Measurements from ENCODE around the gene AKR1E2.
A peak's percentile ranks its signal among the peaks of the same experiment; 100 is the strongest.

The AKR1E2 gene

DNA sequence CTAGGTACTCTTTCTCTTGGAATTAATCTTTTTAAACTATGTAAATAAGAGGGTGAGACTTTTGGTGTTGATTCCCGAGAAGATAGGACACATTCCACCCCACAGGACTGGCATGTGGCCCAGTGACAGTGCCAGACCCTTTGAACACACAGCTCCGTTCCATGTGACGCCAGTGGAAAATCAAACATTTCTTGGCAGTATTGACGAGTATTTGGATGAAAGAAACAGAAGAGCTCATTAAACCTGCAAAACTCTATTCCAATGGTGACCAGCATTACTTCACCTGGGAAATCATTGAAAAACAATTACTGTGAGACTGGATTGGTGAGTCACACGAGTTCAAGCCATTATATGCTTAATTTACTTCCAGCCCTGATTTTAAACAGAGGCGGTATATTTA lies 25.8 kb downstream of the AKR1E2 start:
- intact Hi-C loops (cut with DNase I; ENCODE audit: low total_unique reads), result loop anchor here (5.0 kb wide), 2 partner anchors 90 to 245 kb away; no protein-coding TSS in a partner anchor
- Histone ChIP-seq H3K9me3 (no peaks in the 10 kb centered on the region), H3K36me3 (no peaks in the 10 kb centered on the region), H3K4me3 (no peak overlapping the region), H3K27me3 (no peaks in the 10 kb centered on the region), H3K4me1 (peaks cover 0 to 34% (median 18%) of the 10 kb centered on the region in 4 donors), H3K27ac (peak overlapping the region; percentile 24 to 25)
- TF ChIP-seq CTCF (IDR thresholded peaks at IDR 0.05), result no peak
- peak in 1 of 2 donors; percentile 64 for DNase-seq

DNA sequence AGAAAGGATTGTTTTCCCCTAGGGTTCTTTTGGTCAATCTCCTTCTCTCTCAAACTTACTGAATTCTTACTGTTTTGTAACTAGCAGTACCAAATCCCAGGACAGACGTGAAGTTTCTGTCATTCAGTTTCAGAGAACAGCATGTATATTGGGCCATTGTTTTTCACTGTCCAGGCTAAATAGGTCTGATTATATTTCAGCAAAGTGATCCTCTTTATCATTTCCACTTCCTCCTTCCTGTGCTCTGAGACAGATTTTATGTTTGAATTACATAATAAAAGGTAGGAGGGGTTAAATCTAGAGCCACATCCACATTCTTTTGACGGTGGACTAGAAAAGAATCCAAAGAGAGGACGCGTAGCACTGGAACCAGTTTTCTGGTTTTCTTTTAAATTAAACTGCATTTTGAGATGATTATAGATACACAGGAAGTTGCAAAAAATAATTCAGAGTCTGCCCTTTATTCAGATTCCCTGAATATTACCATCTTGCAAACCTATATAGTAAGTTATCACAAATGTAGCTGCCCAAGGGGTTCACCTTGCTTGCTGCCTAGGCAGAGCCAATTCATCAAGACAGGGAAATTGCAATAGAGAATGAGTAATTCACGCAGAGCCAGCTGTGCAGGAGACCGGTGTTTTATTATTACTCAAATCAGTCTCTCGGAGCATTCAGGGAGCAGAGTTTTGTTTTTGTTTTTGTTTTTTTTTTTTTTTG lies 40.1 kb downstream of the AKR1E2 start:
- no peak overlapping the region for H3K4me3 ChIP-seq
- H3K27ac ChIP-seq, result no peak overlapping the region
- no peaks in the 10 kb centered on the region for H3K36me3 ChIP-seq
- no peak for TF ChIP-seq CTCF (IDR thresholded peaks at IDR 0.05)
- no peaks in the 10 kb centered on the region for H3K27me3 ChIP-seq
- H3K9me3 ChIP-seq, result no peaks in the 10 kb centered on the region
- DNase-seq, result no peak
- intact Hi-C loops (cut with DNase I; ENCODE audit: low total_unique reads), result no loop called here
- H3K4me1 ChIP-seq, result peaks cover 0 to 11% (median 0%) of the 10 kb centered on the region in 4 donors

DNA sequence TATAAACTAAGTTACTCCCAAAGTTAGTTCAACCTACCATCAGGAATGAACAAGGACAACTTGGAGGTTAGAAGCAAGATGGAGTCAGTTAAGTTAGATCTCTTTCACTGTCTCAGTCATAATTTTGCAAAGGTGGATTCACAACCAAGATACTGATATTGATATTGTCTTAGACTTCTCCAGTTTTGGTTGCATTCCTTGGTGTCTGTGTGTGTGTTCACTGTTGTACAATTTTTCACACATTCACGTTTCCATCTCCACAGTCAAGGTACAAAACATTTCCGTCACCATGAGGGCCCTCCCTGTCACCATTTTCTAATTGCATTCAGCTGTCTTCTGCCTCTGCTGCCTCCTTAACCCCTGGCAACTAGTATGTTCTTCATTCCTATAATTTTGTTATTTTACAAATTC lies 41.1 kb downstream of the AKR1E2 start:
- no peak overlapping the region for H3K4me3 ChIP-seq
- DNase-seq, result no peak
- no peaks in the 10 kb centered on the region for H3K9me3 ChIP-seq
- H3K27me3 ChIP-seq, result no peaks in the 10 kb centered on the region
- peaks cover 0 to 11% (median 0%) of the 10 kb centered on the region in 4 donors for H3K4me1 ChIP-seq
- peak overlapping the region; percentile 16 to 54 for H3K27ac ChIP-seq
- intact Hi-C loops (cut with DNase I; ENCODE audit: low total_unique reads), result no loop called here
- TF ChIP-seq CTCF (IDR thresholded peaks at IDR 0.05), result no peak
- H3K36me3 ChIP-seq, result no peaks in the 10 kb centered on the region

GRCh38 chr10:4867520-4868356 lies 41.7 kb downstream of the AKR1E2 start:
- H3K4me1 ChIP-seq, result peaks cover 0 to 11% (median 0%) of the 10 kb centered on the region in 4 donors
- peak overlapping the region; percentile 16 to 54 for H3K27ac ChIP-seq
- H3K36me3 ChIP-seq, result no peaks in the 10 kb centered on the region
- DNase-seq, result no peak
- intact Hi-C loops (cut with DNase I; ENCODE audit: low total_unique reads), result no loop called here
- H3K4me3 ChIP-seq, result no peak overlapping the region
- H3K27me3 ChIP-seq, result no peaks in the 10 kb centered on the region
- no peak for TF ChIP-seq CTCF (IDR thresholded peaks at IDR 0.05)
- no peaks in the 10 kb centered on the region for H3K9me3 ChIP-seq

GRCh38 chr10:4868357-4868657 lies 42.3 kb downstream of the AKR1E2 start:
- H3K36me3 ChIP-seq, result no peaks in the 10 kb centered on the region
- no peak for DNase-seq
- H3K27me3 ChIP-seq, result no peaks in the 10 kb centered on the region
- intact Hi-C loops (cut with DNase I; ENCODE audit: low total_unique reads), result no loop called here
- no peak overlapping the region for H3K4me3 ChIP-seq
- peaks cover 0 to 11% (median 0%) of the 10 kb centered on the region in 4 donors for H3K4me1 ChIP-seq
- H3K27ac ChIP-seq, result peak overlapping the region; percentile 16 to 54
- no peak for TF ChIP-seq CTCF (IDR thresholded peaks at IDR 0.05)
- no peaks in the 10 kb centered on the region for H3K9me3 ChIP-seq

All from tibial artery (tissue), 4 donors.